Parathyroid adenoma (tissue), 2 donors: ENCODE data around the gene KIF26A.

ENCODE experiments used
- H2AFZ ChIP-seq: fragments of 300-600 bp; sonication (generic); one replicate; pipeline ENCODE4 v1.7.0; 2017; ENCODE audit warnings: antibody characterized with exemption, mild to moderate bottlenecking
- H3K27ac ChIP-seq: fragments of 300-600 bp; sonication (generic); one replicate; pipeline ENCODE4 v1.7.0; 2017
- H3K27me3 ChIP-seq: fragments of 300-600 bp; sonication (generic); one replicate; pipeline ENCODE4 v1.7.0; 2017; ENCODE audit warnings: low read length; ENCODE audit not compliant: control insufficient read depth, insufficient read depth
- H3K36me3 ChIP-seq: fragments of 300-600 bp; sonication (generic); one replicate; pipeline ENCODE4 v1.7.0; 2017; ENCODE audit warnings: low read length; ENCODE audit not compliant: control insufficient read depth, insufficient read depth
- H3K4me1 ChIP-seq: fragments of 300-600 bp; sonication (generic); one replicate; pipeline ENCODE4 v1.7.0; 2017; ENCODE audit warnings: control low read depth
- H3K4me2 ChIP-seq: fragments of 300-600 bp; sonication (generic); one replicate; pipeline ENCODE4 v1.7.0; 2017; ENCODE audit warnings: low read length
- H3K4me3 ChIP-seq: fragments of 300-600 bp; sonication (generic); one replicate; pipeline ENCODE4 v1.7.0; 2017; ENCODE audit warnings: low read depth, low read length
- H3K79me2 ChIP-seq: fragments of 300-600 bp; sonication (generic); one replicate; pipeline ENCODE4 v1.7.0; 2017; ENCODE audit warnings: control low read depth
- H3K9ac ChIP-seq: fragments of 300-600 bp; sonication (generic); one replicate; pipeline ENCODE4 v1.7.0; 2017; ENCODE audit warnings: mild to moderate bottlenecking
- H3K9me3 ChIP-seq: fragments of 300-600 bp; sonication (generic); one replicate; pipeline ENCODE4 v1.7.0; 2017; ENCODE audit warnings: low read length; ENCODE audit not compliant: control insufficient read depth
- CTCF ChIP-seq: fragments of 300-600 bp; sonication (generic); IDR thresholded peaks from one replicate; pipeline ENCODE4 v1.7.0; 2017; ENCODE audit warnings: antibody characterized with exemption, mild to moderate bottlenecking
- donor health status: primary hyperparathyroidism.

KIF26A gene

GRCh38 chr14:104102282-104102914 lies 36.0 kb upstream of the KIF26A start:
- H3K4me3 ChIP-seq = no peak overlapping the region
- H3K36me3 ChIP-seq = no peaks in the 10 kb centered on the region
- TF ChIP-seq CTCF = no peak
- H3K4me1 ChIP-seq = no peaks in the 10 kb centered on the region
- no peak overlapping the region for H2AFZ ChIP-seq
- H3K9me3 ChIP-seq = no peaks in the 10 kb centered on the region
- no peak overlapping the region for H3K27ac ChIP-seq
- no peak overlapping the region for H3K9ac ChIP-seq
- no peak overlapping the region for H3K4me2 ChIP-seq
- no peaks in the 10 kb centered on the region for H3K27me3 ChIP-seq
- no peaks in the 10 kb centered on the region for H3K79me2 ChIP-seq

GRCh38 chr14:104103061-104103445 lies 35.3 kb upstream of the KIF26A start:
- Histone ChIP-seq H3K79me2 (no peaks in the 10 kb centered on the region), H3K4me1 (no peaks in the 10 kb centered on the region), H3K9ac (no peak overlapping the region), H3K4me3 (no peak overlapping the region), H3K27ac (no peak overlapping the region), H3K9me3 (no peaks in the 10 kb centered on the region), H2AFZ (no peak overlapping the region), H3K4me2 (no peak overlapping the region), H3K27me3 (no peaks in the 10 kb centered on the region), H3K36me3 (no peaks in the 10 kb centered on the region)
- no peak for TF ChIP-seq CTCF

- H3K4me1 ChIP-seq = no peaks in the 10 kb centered on the region
- H3K79me2 ChIP-seq = no peaks in the 10 kb centered on the region
- H3K27me3 ChIP-seq = no peaks in the 10 kb centered on the region
- H3K4me2 ChIP-seq = no peak overlapping the region
- H3K9ac ChIP-seq = no peak overlapping the region
- no peak overlapping the region for H3K4me3 ChIP-seq
- H3K9me3 ChIP-seq = no peaks in the 10 kb centered on the region
- TF ChIP-seq CTCF = no peak
- no peak overlapping the region for H3K27ac ChIP-seq
- no peaks in the 10 kb centered on the region for H3K36me3 ChIP-seq
- H2AFZ ChIP-seq = no peak overlapping the region
Measured at GRCh38 chr14:104103446-104104075, 34.8 kb upstream of the KIF26A start.

GRCh38 chr14:104104076-104104901 lies 34.1 kb upstream of the KIF26A start:
- Histone ChIP-seq H3K4me3 (no peak overlapping the region), H2AFZ (no peak overlapping the region), H3K27me3 (no peaks in the 10 kb centered on the region), H3K79me2 (no peaks in the 10 kb centered on the region), H3K36me3 (no peaks in the 10 kb centered on the region), H3K9me3 (no peaks in the 10 kb centered on the region), H3K9ac (no peak overlapping the region), H3K27ac (no peak overlapping the region), H3K4me1 (peaks cover 5% of the 10 kb centered on the region), H3K4me2 (no peak overlapping the region)
- no peak for TF ChIP-seq CTCF
